ENCODE data around the gene AMBRA1. TPM values are rescaled to one million over a fixed set of nuclear protein-coding genes. Genes with fewer than 3 reads are reported as not detected.

AMBRA1 gene
- total RNA-seq, 1 donor from 2014 or later, result 45.3 TPM

- Mint-ChIP-seq H3K27ac (no peak overlapping the region), H3K9me3 (ENCODE audit: low read depth) (no peaks in the 10 kb centered on the region), H3K36me3 (ENCODE audit: insufficient read depth) (peaks cover 4% of the 10 kb centered on the region), H3K4me3 (ENCODE audit: low read depth) (no peak overlapping the region), H3K27me3 (no peaks in the 10 kb centered on the region), H3K4me1 (ENCODE audit: low read depth) (peaks cover 18% of the 10 kb centered on the region)
- DNase-seq (ENCODE audit: low spot score, unreplicated experiment), result no peak
- TF ChIP-seq, protein P1, sequence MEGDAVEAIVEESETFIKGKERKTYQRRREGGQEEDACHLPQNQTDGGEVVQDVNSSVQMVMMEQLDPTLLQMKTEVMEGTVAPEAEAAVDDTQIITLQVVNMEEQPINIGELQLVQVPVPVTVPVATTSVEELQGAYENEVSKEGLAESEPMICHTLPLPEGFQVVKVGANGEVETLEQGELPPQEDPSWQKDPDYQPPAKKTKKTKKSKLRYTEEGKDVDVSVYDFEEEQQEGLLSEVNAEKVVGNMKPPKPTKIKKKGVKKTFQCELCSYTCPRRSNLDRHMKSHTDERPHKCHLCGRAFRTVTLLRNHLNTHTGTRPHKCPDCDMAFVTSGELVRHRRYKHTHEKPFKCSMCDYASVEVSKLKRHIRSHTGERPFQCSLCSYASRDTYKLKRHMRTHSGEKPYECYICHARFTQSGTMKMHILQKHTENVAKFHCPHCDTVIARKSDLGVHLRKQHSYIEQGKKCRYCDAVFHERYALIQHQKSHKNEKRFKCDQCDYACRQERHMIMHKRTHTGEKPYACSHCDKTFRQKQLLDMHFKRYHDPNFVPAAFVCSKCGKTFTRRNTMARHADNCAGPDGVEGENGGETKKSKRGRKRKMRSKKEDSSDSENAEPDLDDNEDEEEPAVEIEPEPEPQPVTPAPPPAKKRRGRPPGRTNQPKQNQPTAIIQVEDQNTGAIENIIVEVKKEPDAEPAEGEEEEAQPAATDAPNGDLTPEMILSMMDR (IDR thresholded peaks at IDR 0.05; ENCODE audit: unreplicated experiment), result no peak
These were observed 95.6 kb downstream of the AMBRA1 start for GRCh38 chr11:46498179-46498578.

DNA sequence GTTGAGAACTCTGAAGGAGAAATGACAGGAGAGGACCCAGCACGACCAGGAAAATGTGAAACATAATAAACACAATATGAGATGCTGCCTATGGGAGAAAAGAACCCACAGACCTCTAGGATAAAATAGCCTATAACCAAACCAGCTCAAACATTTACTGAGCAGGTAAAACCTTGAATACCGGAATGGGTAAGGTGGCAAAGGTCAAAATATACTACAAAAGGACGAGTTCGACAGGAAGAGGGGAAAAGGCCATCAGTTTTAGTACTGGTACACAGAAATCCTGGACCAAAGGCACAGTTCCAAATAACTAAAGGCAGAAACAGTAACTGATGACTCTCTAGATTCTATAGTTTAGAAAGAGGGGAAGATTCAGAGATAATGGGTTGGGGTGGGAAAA lies 96.3 kb downstream of the AMBRA1 start:
- Mint-ChIP-seq H3K4me1 (ENCODE audit: low read depth) (peaks cover 18% of the 10 kb centered on the region), H3K9me3 (ENCODE audit: low read depth) (no peaks in the 10 kb centered on the region), H3K27me3 (no peaks in the 10 kb centered on the region), H3K4me3 (ENCODE audit: low read depth) (no peak overlapping the region), H3K36me3 (ENCODE audit: insufficient read depth) (peaks cover 2% of the 10 kb centered on the region), H3K27ac (no peak overlapping the region)
- TF ChIP-seq, protein P1 (IDR thresholded peaks at IDR 0.05; ENCODE audit: unreplicated experiment), result no peak
- DNase-seq (ENCODE audit: low spot score, unreplicated experiment), result no peak

DNA sequence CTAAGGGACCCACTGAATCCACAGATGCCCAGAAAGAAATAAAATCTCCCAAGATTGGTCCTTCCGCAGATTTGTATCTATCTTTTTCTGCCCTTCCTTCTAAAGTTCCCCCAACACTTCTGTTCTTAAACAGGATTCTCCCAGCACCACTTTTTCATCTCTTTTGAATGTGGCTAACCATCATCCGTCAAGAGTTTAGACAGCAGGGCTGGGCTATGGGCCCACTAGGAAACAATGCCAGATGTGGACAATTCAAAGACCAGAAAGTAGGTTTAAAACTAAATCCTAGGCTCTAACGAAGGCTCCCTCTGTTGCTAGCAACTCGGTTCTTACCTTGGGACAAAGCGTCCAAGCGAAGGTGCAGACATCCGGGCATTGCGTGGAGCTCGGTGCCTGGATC lies 100.0 kb downstream of the AMBRA1 start:
- no peaks in the 10 kb centered on the region for H3K27me3 Mint-ChIP-seq
- DNase-seq (ENCODE audit: low spot score, unreplicated experiment), result no peak
- TF ChIP-seq, protein P1 (IDR thresholded peaks at IDR 0.05; ENCODE audit: unreplicated experiment), result no peak
- no peak overlapping the region for H3K27ac Mint-ChIP-seq
- H3K4me1 Mint-ChIP-seq (ENCODE audit: low read depth), result peaks cover 7% of the 10 kb centered on the region
- H3K4me3 Mint-ChIP-seq (ENCODE audit: low read depth), result no peak overlapping the region
- no peaks in the 10 kb centered on the region for H3K9me3 Mint-ChIP-seq (ENCODE audit: low read depth)
- H3K36me3 Mint-ChIP-seq (ENCODE audit: insufficient read depth), result peaks cover 1% of the 10 kb centered on the region

- TF ChIP-seq, protein P1 (IDR thresholded peaks at IDR 0.05; ENCODE audit: unreplicated experiment), result no peak
- H3K27ac Mint-ChIP-seq, result no peak overlapping the region
- no peak for DNase-seq (ENCODE audit: low spot score, unreplicated experiment)
- peaks cover 1% of the 10 kb centered on the region for H3K36me3 Mint-ChIP-seq (ENCODE audit: insufficient read depth)
- peaks cover 7% of the 10 kb centered on the region for H3K4me1 Mint-ChIP-seq (ENCODE audit: low read depth)
- no peaks in the 10 kb centered on the region for H3K9me3 Mint-ChIP-seq (ENCODE audit: low read depth)
- H3K27me3 Mint-ChIP-seq, result no peaks in the 10 kb centered on the region
- no peak overlapping the region for H3K4me3 Mint-ChIP-seq (ENCODE audit: low read depth)
These were observed 101.3 kb downstream of the AMBRA1 start for GRCh38 chr11:46492532-46492931.

DNA sequence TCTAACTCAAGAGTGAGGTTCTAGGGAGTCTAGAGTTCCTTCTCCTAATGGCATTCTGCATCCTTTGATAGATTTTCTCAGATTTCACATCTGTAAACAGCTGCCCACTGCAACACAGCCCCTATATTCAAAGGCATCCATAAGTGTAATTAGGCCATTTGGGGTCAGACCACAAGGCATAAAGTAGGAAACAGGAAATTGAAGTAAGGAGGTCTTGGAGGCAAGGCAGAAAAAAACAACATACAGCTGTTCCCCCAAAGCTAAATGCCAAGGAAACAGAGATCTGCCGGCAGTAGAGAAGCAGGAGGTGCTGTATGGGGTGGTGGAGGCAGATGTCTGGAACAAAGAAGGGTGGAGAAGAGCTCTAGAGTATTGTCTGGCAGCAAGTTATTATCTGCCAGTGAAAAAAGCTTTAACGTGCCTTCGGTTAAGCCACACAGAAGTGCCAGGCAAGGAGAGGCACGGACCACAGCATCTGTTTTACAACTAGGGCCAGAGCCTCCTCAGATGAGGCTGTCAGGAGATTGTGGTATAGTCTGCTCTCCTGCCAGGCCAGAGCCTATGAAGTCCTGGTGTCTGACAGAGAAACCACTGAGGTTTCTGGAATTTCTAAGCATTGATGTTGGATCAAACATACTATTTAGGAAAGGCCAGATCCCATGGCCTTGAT lies 102.0 kb downstream of the AMBRA1 start:
- Mint-ChIP-seq H3K9me3 (ENCODE audit: low read depth) (no peaks in the 10 kb centered on the region), H3K36me3 (ENCODE audit: insufficient read depth) (peaks cover 1% of the 10 kb centered on the region), H3K4me1 (ENCODE audit: low read depth) (peaks cover 7% of the 10 kb centered on the region), H3K27me3 (no peaks in the 10 kb centered on the region), H3K27ac (no peak overlapping the region), H3K4me3 (ENCODE audit: low read depth) (no peak overlapping the region)
- TF ChIP-seq, protein P1 (IDR thresholded peaks at IDR 0.05; ENCODE audit: unreplicated experiment), result no peak
- no peak for DNase-seq (ENCODE audit: low spot score, unreplicated experiment)

Data from progenitor cell of endocrine pancreas (in vitro differentiated cells).